Measurements from ENCODE around the gene ABCB6. TPM values are rescaled to one million over a fixed set of nuclear protein-coding genes. Genes with fewer than 3 reads are reported as not detected.
A peak's percentile ranks its signal among the peaks of the same experiment; 100 is the strongest.

The ABCB6 gene
- total and polyA plus RNA-seq, 10 of the 15 experiments (the other 5 are each of a cell fraction or from before 2014, with no cell fraction given) = 2.3 to 22.1 (median 13.8) TPM

DNA sequence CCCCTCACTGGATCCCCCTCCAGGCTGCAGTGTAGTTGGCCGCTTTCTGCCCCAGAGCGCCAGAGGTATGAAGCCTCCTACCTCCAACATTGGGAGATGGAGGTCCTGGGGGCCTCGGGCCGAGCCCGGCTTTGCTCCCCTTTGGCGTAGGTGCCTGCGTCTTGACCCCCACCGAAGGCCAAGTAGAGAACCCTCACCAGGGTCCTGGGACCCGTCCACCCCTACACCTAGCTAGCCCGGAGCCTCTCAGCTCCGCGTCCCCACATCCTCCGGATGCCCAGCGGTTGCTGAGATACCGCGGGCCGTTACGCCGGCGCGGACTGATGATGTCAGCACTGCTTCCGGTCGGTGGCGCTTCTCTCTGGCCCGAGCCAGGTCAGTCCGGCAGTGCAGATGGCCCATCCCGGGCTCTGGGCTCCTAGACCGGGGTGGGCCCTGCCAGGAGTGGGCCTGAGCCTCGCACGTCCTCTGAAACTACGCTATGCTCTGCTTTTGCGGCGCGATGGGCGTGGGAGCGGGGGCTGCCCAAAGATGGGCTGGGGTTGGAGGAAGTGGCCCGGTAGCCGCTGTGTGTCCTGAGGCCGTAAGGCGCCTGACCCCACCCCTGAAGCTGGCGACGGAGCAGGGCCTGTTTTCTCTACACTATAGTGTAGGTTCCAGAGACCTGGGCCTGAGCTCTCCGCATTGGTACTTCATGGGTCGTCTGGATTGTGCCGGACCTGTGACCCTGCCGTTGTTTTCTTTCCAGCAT is 26.6 kb upstream of the ABCB6 start, which contains the start of the genes GLB1L and STK16 (continued):
- TF ChIP-seq, protein P1, sequence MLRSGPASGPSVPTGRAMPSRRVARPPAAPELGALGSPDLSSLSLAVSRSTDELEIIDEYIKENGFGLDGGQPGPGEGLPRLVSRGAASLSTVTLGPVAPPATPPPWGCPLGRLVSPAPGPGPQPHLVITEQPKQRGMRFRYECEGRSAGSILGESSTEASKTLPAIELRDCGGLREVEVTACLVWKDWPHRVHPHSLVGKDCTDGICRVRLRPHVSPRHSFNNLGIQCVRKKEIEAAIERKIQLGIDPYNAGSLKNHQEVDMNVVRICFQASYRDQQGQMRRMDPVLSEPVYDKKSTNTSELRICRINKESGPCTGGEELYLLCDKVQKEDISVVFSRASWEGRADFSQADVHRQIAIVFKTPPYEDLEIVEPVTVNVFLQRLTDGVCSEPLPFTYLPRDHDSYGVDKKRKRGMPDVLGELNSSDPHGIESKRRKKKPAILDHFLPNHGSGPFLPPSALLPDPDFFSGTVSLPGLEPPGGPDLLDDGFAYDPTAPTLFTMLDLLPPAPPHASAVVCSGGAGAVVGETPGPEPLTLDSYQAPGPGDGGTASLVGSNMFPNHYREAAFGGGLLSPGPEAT (IDR thresholded peaks at IDR 0.05; ENCODE audit: low read depth) = peak; percentile 90
- TF ChIP-seq TBL1XR1 (IDR thresholded peaks at IDR 0.05; ENCODE audit: low read depth, low read length) (0 out of 2 replicates have a peak, but pooled peaks have one; percentile 17), LARP7 (IDR thresholded peaks at IDR 0.05) (peak; percentile 90), MEF2B (IDR thresholded peaks at IDR 0.05; ENCODE audit: partially characterized antibody, poor library complexity, severe bottlenecking) (no peak), ATF7 (IDR thresholded peaks at IDR 0.05; ENCODE audit: low read depth) (peak; percentile 81), STAT1 (conservative IDR thresholded peaks at IDR 0.05) (no peak), BHLHE40 (IDR thresholded peaks at IDR 0.05; ENCODE audit: borderline replicate concordance in 1 of 2, low read depth in 2 of 2, low read length in 1 of 2) (peak in 1 of 2 experiments; percentile 55; a peak in 1 of 4 replicates), RCOR1 (conservative IDR thresholded peaks at IDR 0.05; ENCODE audit: low read depth, low read length) (no peak), ZZZ3 (IDR thresholded peaks at IDR 0.05; ENCODE audit: control insufficient read depth, insufficient read length, low read depth) (no peak), SRF (IDR thresholded peaks at IDR 0.05; ENCODE audit: low read depth in 2 of 2, low read length in 2 of 2) (peak; percentile 95 to 99), CHD2 (IDR thresholded peaks at IDR 0.05; ENCODE audit: borderline replicate concordance, low read depth, low read length) (peak; percentile 54; the same call in 1 of the 2 replicates), NR2C1 (IDR thresholded peaks at IDR 0.05) (no peak), WRNIP1 (IDR thresholded peaks at IDR 0.05; ENCODE audit: borderline replicate concordance, low read depth, low read length) (no peak), PML (IDR thresholded peaks at IDR 0.05; ENCODE audit: low read length) (0 out of 2 replicates have a peak, but pooled peaks have one; percentile 60), CREM (IDR thresholded peaks at IDR 0.05; ENCODE audit: low read depth) (peak; percentile 99), KLF5 (IDR thresholded peaks at IDR 0.05; ENCODE audit: partially characterized antibody) (no peak), CEBPB (IDR thresholded peaks at IDR 0.05; ENCODE audit: borderline replicate concordance in 1 of 2, low read depth in 2 of 2, low read length in 2 of 2) (no peak), EZH2 (IDR thresholded peaks at IDR 0.05; ENCODE audit: borderline replicate concordance, control insufficient read depth, low read depth, low read length) (no peak), SUPT20H (IDR thresholded peaks at IDR 0.05; ENCODE audit: borderline replicate concordance, control insufficient read depth, low read depth, low read length) (no peak), SIN3A (IDR thresholded peaks at IDR 0.05; ENCODE audit: low read depth, low read length) (peak; percentile 96), BCL11A (IDR thresholded peaks at IDR 0.05; ENCODE audit: low read depth, low read length) (0 out of 2 replicates have a peak, but pooled peaks have one; percentile 1), CHD1 (IDR thresholded peaks at IDR 0.05; ENCODE audit: low read depth, low read length) (no peak)
- TF ChIP-seq, protein P2, sequence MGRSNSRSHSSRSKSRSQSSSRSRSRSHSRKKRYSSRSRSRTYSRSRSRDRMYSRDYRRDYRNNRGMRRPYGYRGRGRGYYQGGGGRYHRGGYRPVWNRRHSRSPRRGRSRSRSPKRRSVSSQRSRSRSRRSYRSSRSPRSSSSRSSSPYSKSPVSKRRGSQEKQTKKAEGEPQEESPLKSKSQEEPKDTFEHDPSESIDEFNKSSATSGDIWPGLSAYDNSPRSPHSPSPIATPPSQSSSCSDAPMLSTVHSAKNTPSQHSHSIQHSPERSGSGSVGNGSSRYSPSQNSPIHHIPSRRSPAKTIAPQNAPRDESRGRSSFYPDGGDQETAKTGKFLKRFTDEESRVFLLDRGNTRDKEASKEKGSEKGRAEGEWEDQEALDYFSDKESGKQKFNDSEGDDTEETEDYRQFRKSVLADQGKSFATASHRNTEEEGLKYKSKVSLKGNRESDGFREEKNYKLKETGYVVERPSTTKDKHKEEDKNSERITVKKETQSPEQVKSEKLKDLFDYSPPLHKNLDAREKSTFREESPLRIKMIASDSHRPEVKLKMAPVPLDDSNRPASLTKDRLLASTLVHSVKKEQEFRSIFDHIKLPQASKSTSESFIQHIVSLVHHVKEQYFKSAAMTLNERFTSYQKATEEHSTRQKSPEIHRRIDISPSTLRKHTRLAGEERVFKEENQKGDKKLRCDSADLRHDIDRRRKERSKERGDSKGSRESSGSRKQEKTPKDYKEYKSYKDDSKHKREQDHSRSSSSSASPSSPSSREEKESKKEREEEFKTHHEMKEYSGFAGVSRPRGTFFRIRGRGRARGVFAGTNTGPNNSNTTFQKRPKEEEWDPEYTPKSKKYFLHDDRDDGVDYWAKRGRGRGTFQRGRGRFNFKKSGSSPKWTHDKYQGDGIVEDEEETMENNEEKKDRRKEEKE (IDR thresholded peaks at IDR 0.05) = no peak
- TF ChIP-seq, protein P3, sequence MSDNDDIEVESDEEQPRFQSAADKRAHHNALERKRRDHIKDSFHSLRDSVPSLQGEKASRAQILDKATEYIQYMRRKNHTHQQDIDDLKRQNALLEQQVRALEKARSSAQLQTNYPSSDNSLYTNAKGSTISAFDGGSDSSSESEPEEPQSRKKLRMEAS (IDR thresholded peaks at IDR 0.05; ENCODE audit: low read depth, low read length) = 0 out of 2 replicates have a peak, but pooled peaks have one; percentile 18
- TF ChIP-seq, protein P4, sequence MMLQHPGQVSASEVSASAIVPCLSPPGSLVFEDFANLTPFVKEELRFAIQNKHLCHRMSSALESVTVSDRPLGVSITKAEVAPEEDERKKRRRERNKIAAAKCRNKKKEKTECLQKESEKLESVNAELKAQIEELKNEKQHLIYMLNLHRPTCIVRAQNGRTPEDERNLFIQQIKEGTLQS (IDR thresholded peaks at IDR 0.05; ENCODE audit: borderline replicate concordance, extremely low read depth, low read depth, low read length) = peak; percentile 73; the same call in 1 of the 2 replicates

Data from GM12878 (cell line).